OCI-LY1 (cell line): ENCODE results near the gene SUGCT.

Experiments
- H2AFZ ChIP-seq: fragments of 200-600 bp; sonication (generic), shearing (Covaris generic); 2 replicates; pipeline ENCODE4 v1.6.0; 2014; ENCODE audit warnings: antibody characterized with exemption, mild to moderate bottlenecking, low read length
- H3F3A ChIP-seq: fragments of 200-600 bp; sonication (generic), shearing (Covaris generic); 2 replicates; pipeline ENCODE4 v1.6.0; 2014; ENCODE audit warnings: mild to moderate bottlenecking, antibody characterized with exemption, low read length, moderate library complexity; ENCODE audit not compliant: insufficient read depth
- H3K27ac ChIP-seq: fragments of 200-600 bp; sonication (generic); 2 replicates; pipeline ENCODE4 v1.5.1; 2014; ENCODE audit warnings: low read length, mixed run types, mild to moderate bottlenecking, low read depth; ENCODE audit not compliant: poor library complexity, severe bottlenecking
- H3K27me3 ChIP-seq: fragments of 200-600 bp; sonication (generic); 2 replicates; pipeline ENCODE4 v1.6.0; 2014; ENCODE audit warnings: antibody characterized with exemption, mild to moderate bottlenecking, low read length, moderate library complexity; ENCODE audit not compliant: insufficient read depth
- H3K36me3 ChIP-seq: fragments of 200-600 bp; sonication (generic); 2 replicates; pipeline ENCODE4 v1.6.1; 2014; ENCODE audit warnings: mild to moderate bottlenecking, antibody characterized with exemption, low read length, moderate library complexity, mixed read lengths; ENCODE audit not compliant: insufficient read depth
- H3K4me1 ChIP-seq: fragments of 200-600 bp; sonication (generic); 2 replicates; pipeline ENCODE4 v1.5.1; 2014; ENCODE audit warnings: mild to moderate bottlenecking, low read length, moderate library complexity; ENCODE audit not compliant: insufficient read depth, severe bottlenecking
- H3K4me2 ChIP-seq: fragments of 200-600 bp; sonication (generic), shearing (Covaris generic); 2 replicates; pipeline ENCODE4 v1.6.1; 2014; ENCODE audit warnings: low read length
- H3K4me3 ChIP-seq: fragments of 200-600 bp; sonication (generic); 2 replicates; pipeline ENCODE4 v1.5.1; 2014; ENCODE audit warnings: low read length, low read depth, mild to moderate bottlenecking, mixed read lengths; ENCODE audit not compliant: poor library complexity, severe bottlenecking
- H3K79me2 ChIP-seq: fragments of 200-600 bp; shearing (Covaris generic); 2 replicates; pipeline ENCODE4 v1.6.1; 2016; ENCODE audit warnings: mixed run types, low read length, mixed read lengths; ENCODE audit not compliant: insufficient read depth
- H3K9ac ChIP-seq: fragments of 200-600 bp; sonication (generic), shearing (Covaris generic); 2 replicates; pipeline ENCODE4 v1.6.1; 2014; ENCODE audit warnings: mild to moderate bottlenecking, low read length, mixed read lengths
- H3K9me2 ChIP-seq: fragments of 200-600 bp; sonication (generic), shearing (Covaris generic); 2 replicates; pipeline ENCODE4 v1.6.1; 2014; ENCODE audit warnings: low read depth, mild to moderate bottlenecking, low read length, mixed read lengths
- H3K9me3 ChIP-seq: fragments of 200-600 bp; shearing (Covaris generic); 2 replicates; pipeline ENCODE4 v1.6.1; 2014; ENCODE audit warnings: low read length, mixed read lengths
- H4K20me1 ChIP-seq: fragments of 200-600 bp; sonication (generic), shearing (Covaris generic); 2 replicates; pipeline ENCODE4 v1.6.0; 2016; ENCODE audit warnings: mild to moderate bottlenecking, low read length; ENCODE audit not compliant: insufficient read depth
- EZH2 ChIP-seq: fragments of 200-600 bp; sonication (generic), shearing (Covaris generic); IDR thresholded peaks from 2 replicates; pipeline ENCODE4 v1.8.0; 2017; ENCODE audit warnings: borderline replicate concordance, mixed run types, mild to moderate bottlenecking, antibody characterized with exemption, low read length, moderate library complexity, mixed read lengths
- TF ChIP-seq, protein P1 (sequence below): fragments of 200-600 bp; sonication (generic), shearing (Covaris generic); IDR thresholded peaks from 2 replicates; pipeline ENCODE4 v1.5.1; 2017; ENCODE audit warnings: mild to moderate bottlenecking, antibody characterized with exemption, low read length, moderate library complexity, mixed read lengths

Gene SUGCT

DNA sequence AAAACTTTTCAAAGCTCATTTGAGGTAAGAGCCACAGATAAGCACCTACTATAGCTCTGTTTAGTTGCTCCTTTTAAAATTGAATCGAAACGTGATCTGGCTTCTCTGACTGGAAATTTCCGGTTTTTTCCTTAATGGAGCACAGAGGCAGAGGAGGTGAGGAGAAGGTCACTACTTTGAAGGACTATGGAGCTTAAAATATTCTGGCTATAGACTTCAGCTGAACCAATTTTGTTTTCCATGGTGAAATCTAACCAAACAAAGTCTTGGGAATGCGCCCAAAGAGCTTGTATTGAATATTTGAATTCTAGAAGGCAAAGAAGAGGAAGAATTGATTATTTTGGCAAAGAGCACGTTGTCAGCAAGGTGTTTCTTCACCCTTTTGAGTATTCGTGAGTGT, 711.1 kb downstream of the SUGCT start:
- no peak overlapping the region for H3K27ac ChIP-seq
- no peak overlapping the region for H2AFZ ChIP-seq
- no peak overlapping the region for H3K4me2 ChIP-seq
- H3K4me3 ChIP-seq: no peak overlapping the region
- no peaks in the 10 kb centered on the region for H3K36me3 ChIP-seq
- H3K27me3 ChIP-seq: no peaks in the 10 kb centered on the region
- no peaks in the 10 kb centered on the region for H4K20me1 ChIP-seq
- no peaks in the 10 kb centered on the region for H3K9me3 ChIP-seq
- peaks cover 13% of the 10 kb centered on the region for H3K4me1 ChIP-seq
- no peaks in the 10 kb centered on the region for H3F3A ChIP-seq
- no peak overlapping the region for H3K9ac ChIP-seq
- no peak for TF ChIP-seq EZH2
- TF ChIP-seq, protein P1, sequence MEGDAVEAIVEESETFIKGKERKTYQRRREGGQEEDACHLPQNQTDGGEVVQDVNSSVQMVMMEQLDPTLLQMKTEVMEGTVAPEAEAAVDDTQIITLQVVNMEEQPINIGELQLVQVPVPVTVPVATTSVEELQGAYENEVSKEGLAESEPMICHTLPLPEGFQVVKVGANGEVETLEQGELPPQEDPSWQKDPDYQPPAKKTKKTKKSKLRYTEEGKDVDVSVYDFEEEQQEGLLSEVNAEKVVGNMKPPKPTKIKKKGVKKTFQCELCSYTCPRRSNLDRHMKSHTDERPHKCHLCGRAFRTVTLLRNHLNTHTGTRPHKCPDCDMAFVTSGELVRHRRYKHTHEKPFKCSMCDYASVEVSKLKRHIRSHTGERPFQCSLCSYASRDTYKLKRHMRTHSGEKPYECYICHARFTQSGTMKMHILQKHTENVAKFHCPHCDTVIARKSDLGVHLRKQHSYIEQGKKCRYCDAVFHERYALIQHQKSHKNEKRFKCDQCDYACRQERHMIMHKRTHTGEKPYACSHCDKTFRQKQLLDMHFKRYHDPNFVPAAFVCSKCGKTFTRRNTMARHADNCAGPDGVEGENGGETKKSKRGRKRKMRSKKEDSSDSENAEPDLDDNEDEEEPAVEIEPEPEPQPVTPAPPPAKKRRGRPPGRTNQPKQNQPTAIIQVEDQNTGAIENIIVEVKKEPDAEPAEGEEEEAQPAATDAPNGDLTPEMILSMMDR: no peak
- H3K9me2 ChIP-seq: no peaks in the 10 kb centered on the region
- H3K79me2 ChIP-seq: no peaks in the 10 kb centered on the region

- no peaks in the 10 kb centered on the region for H3K9me3 ChIP-seq
- TF ChIP-seq, protein P1: no peak
- no peak for TF ChIP-seq EZH2
- H3K4me1 ChIP-seq: peaks cover 14% of the 10 kb centered on the region
- H3K4me3 ChIP-seq: no peak overlapping the region
- no peaks in the 10 kb centered on the region for H3K27me3 ChIP-seq
- H3K27ac ChIP-seq: no peak overlapping the region
- no peaks in the 10 kb centered on the region for H3K79me2 ChIP-seq
- H3F3A ChIP-seq: no peaks in the 10 kb centered on the region
- no peaks in the 10 kb centered on the region for H3K9me2 ChIP-seq
- H3K4me2 ChIP-seq: no peak overlapping the region
- H4K20me1 ChIP-seq: no peaks in the 10 kb centered on the region
- no peaks in the 10 kb centered on the region for H3K36me3 ChIP-seq
- H2AFZ ChIP-seq: no peak overlapping the region
- no peak overlapping the region for H3K9ac ChIP-seq
Observed at GRCh38 chr7:40847921-40848320, 713.1 kb downstream of the SUGCT start.

DNA sequence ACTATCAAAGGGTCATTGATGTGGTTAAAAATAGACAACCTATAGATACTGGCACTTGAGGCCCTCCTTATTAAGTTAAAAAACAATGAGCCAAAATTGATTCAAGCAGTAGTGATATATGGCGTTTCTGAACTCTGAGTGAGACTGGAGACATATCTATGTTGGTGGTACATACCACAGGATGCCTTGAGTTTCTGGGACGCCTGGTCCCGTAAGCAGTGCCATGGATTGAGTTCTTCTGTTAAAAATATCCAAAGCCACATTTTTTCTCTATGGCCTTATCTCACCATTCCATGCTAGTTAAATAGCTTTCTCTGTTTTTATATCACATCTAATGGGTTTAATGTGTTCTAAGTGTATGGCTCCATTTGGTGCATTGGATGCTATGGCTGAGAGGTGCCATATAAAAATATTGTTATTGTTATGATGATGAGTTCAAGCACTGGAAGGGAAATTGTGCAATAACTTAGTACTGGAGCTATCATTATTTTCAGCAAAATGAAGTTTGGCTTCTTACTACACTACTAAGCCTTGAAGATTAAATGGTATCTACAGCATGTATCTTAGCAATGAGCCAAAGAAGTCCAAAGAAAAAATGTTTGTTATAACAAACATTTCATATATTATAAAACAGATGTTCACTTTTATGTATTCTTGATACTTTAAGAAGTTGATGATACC, 713.9 kb downstream of the SUGCT start:
- no peaks in the 10 kb centered on the region for H3K27me3 ChIP-seq
- TF ChIP-seq, protein P1: no peak
- no peak for TF ChIP-seq EZH2

More for the DNA sequence above, 713.9 kb downstream of the SUGCT start:
- no peaks in the 10 kb centered on the region for H3K36me3 ChIP-seq
- H2AFZ ChIP-seq: no peak overlapping the region
- no peak overlapping the region for H3K27ac ChIP-seq
- H3K9ac ChIP-seq: no peak overlapping the region
- H3K79me2 ChIP-seq: no peaks in the 10 kb centered on the region
- H3K9me2 ChIP-seq: no peaks in the 10 kb centered on the region
- H4K20me1 ChIP-seq: no peaks in the 10 kb centered on the region
- H3K4me1 ChIP-seq: peaks cover 13% of the 10 kb centered on the region
- H3K4me2 ChIP-seq: no peak overlapping the region
- H3F3A ChIP-seq: no peaks in the 10 kb centered on the region
- no peak overlapping the region for H3K4me3 ChIP-seq
- no peaks in the 10 kb centered on the region for H3K9me3 ChIP-seq
